OCI-LY3 (cell line): Measurements from ENCODE around the gene SH3RF3.

Experiments used
- CTCF ChIP-seq: fragments of 200-600, 300-600 bp; sonication (generic); IDR thresholded peaks from 2 replicates; pipeline ENCODE4 v1.5.1; 2014; ENCODE audit warnings: antibody characterized with exemption, low read length, low read depth
- EZH2phosphoT487 ChIP-seq: fragments of 200-600 bp; shearing (Covaris generic); IDR thresholded peaks from 2 replicates; pipeline ENCODE4 v1.6.1; 2018; ENCODE audit warnings: antibody characterized with exemption, mixed run types, low read depth

DNA sequence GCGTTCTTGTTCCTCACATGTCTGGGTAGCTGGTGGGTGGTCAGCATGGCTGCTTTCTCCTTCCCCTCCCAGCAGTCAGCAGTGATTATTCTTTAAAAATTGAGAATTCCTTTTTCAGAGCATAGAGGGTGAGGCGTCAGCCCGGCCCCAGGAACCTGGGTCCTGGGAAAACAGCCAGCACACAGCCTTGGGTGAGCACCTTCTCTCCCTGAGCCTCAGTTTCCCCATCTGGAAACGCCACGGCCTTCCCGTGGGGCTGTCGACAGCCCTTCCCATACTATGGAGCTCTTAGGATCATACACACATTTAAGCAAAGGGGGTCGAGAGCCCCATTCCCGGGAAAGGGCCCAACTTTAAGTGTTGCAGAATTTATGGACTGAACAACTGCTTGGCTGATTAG is 73.5 kb downstream of the SH3RF3 start:
- TF ChIP-seq CTCF = no peak
- no peak for TF ChIP-seq EZH2phosphoT487
